K562 (cell line): ENCODE data around the gene BOLA1. TPM values are rescaled to one million over a fixed set of nuclear protein-coding genes. Genes with fewer than 3 reads are reported as not detected.
A peak's percentile ranks its signal among the peaks of the same experiment; 100 is the strongest.

Source experiments
- ATAC-seq: fragments of 200-7000 bp; cut with Tn5 transposase; 3 replicates; pipeline ENCODE4 v1.9.1; 2020; ENCODE audit warnings: moderate library complexity
- BruUV-seq: library from RNA; stranded (reverse); fragments of 400-500 nt; replicated peaks from 2 replicates; lab custom pipeline; 2021; lab: Mats Ljungman, UMichigan
- CTCF ChIA-PET: fragments of 300-600 bp; formaldehyde crosslinking; extraction: SDS; loops from one replicate; lab custom pipeline; 2021; ENCODE audit warnings: low intra/inter-chr PET ratio; lab: Yijun Ruan, JAX
- POLR2A ChIA-PET: fragments of 300-600, 350-650 bp; sonication (Branson Sonifier 250); formaldehyde crosslinking; extraction: SDS; loops from one replicate; lab custom pipeline; 2021; ENCODE audit warnings: antibody characterized with exemption, inconsistent platforms; lab: Yijun Ruan, JAX
- DNase-seq, 4 experiments: peaks; one replicate each; pipeline versions ENCODE4 v3.0.0 to v3.0.0-alpha.2; 2011 to 2018; ENCODE audit warnings: low spot score in 3 of 4, mixed read lengths in 3 of 4; ENCODE audit errors: extremely low read depth in 1 of 4
- FAIRE-seq: peaks from 2 replicates; lab custom pipeline; 2011; peaks lifted over from hg19 to GRCh38; lab: Jason Lieb, UNC
- H2AFZ ChIP-seq: 2 replicates; pipeline ENCODE4 v1.6.0; 2011; ENCODE audit warnings: low read depth, low read length, control low read depth, inconsistent platforms
- H3K27ac ChIP-seq: fragments of 200-600 bp; 3 replicates; pipeline ENCODE4 v1.8.0; 2011; ENCODE audit warnings: low read depth, mild to moderate bottlenecking, control low read depth, inconsistent platforms, low read length, moderate library complexity, mixed read lengths; ENCODE audit errors: extremely low read depth
- H3K27me3 ChIP-seq, 2 experiments: fragments of 300-600 bp in 1 of 2; 2 replicates in 1 of 2; 3 replicates in 1 of 2; pipeline versions ENCODE4 v1.6.0 to v1.8.0; 2011; ENCODE audit warnings: inconsistent platforms in 2 of 2, low read length in 2 of 2, mild to moderate bottlenecking in 1 of 2, mixed read lengths in 1 of 2, moderate library complexity in 1 of 2; ENCODE audit not compliant: control insufficient read depth in 2 of 2, insufficient read depth in 2 of 2
- H3K36me3 ChIP-seq: fragments of 300-600 bp; 3 replicates; pipeline ENCODE4 v1.8.0; 2011; ENCODE audit warnings: mild to moderate bottlenecking, low read length, inconsistent platforms; ENCODE audit not compliant: control insufficient read depth, insufficient read depth
- H3K4me1 ChIP-seq, 2 experiments: fragments of 200-600 bp in 1 of 2; replicated peaks in 1 of 2; 2 replicates in 1 of 2; 3 replicates in 1 of 2; pipeline versions ENCODE4 v1.5.1 to v1.8.0; 2011; ENCODE audit warnings: inconsistent platforms in 2 of 2, low read length in 2 of 2, mild to moderate bottlenecking in 1 of 2, mixed read lengths in 1 of 2, moderate library complexity in 1 of 2; ENCODE audit not compliant: control insufficient read depth in 2 of 2, insufficient read depth in 2 of 2
- H3K4me2 ChIP-seq: 2 replicates; pipeline ENCODE4 v1.6.1; 2011; ENCODE audit warnings: low read length, control low read depth, inconsistent platforms, mixed read lengths; ENCODE audit not compliant: insufficient read depth
- H3K4me3 ChIP-seq: fragments of 200-600 bp; sonication (generic), shearing (Covaris generic); 2 replicates; pipeline ENCODE4 v1.5.1; 2016; ENCODE audit warnings: control low read depth, inconsistent platforms
- H3K79me2 ChIP-seq: fragments of 200-600 bp; 3 replicates; pipeline ENCODE4 v1.8.0; 2011; ENCODE audit warnings: low read length, inconsistent platforms; ENCODE audit not compliant: control insufficient read depth, insufficient read depth
- H3K9ac ChIP-seq, 2 experiments: 2 replicates each; pipeline versions ENCODE4 v1.6.0 to v1.6.1; 2011; ENCODE audit warnings: low read depth in 2 of 2, low read length in 2 of 2, control low read depth in 1 of 2, inconsistent platforms in 1 of 2, mild to moderate bottlenecking in 1 of 2, mixed read lengths in 1 of 2; ENCODE audit not compliant: insufficient read depth in 1 of 2
- H3K9me1 ChIP-seq: one replicate; pipeline ENCODE4 v1.6.0; 2011; ENCODE audit warnings: inconsistent platforms, mild to moderate bottlenecking, low read length, moderate library complexity; ENCODE audit not compliant: control insufficient read depth, insufficient read depth
- H3K9me3 ChIP-seq: replicated peaks from 2 replicates; pipeline ENCODE4 v1.5.1; 2011; ENCODE audit warnings: low read depth, low read length, inconsistent platforms; ENCODE audit not compliant: control insufficient read depth, insufficient read depth
- H4K20me1 ChIP-seq: replicated peaks from 2 replicates; pipeline ENCODE4 v1.6.1; 2011; ENCODE audit warnings: low read length, inconsistent platforms, mixed read lengths; ENCODE audit not compliant: control insufficient read depth, insufficient read depth
- DEAF1 ChIP-seq: fragments of 450-650 bp; formaldehyde crosslinking; IDR thresholded peaks from 2 replicates; pipeline ENCODE4 v1.4.0; 2020; ENCODE audit warnings: mild to moderate bottlenecking, moderate library complexity
- ELF4 ChIP-seq: fragments of 450-650 bp; formaldehyde crosslinking; IDR thresholded peaks from 2 replicates; pipeline ENCODE4 v1.4.0; 2022; ENCODE audit warnings: missing genetic modification characterization
- GTF2F1 ChIP-seq: IDR thresholded peaks from 2 replicates; pipeline ENCODE4 v1.6.1; 2011; ENCODE audit warnings: low read depth, low read length, improper control_type of control experiment
- NR2C2 ChIP-seq, 2 experiments: fragments of 200-800 bp in 1 of 2; sonication (Bioruptor generic) in 1 of 2; sonication (generic) in 1 of 2; formaldehyde crosslinking in 1 of 2; IDR thresholded peaks; 2 replicates each; pipeline versions ENCODE4 v1.6.1 to v1.8.0; 2016 to 2022; ENCODE audit warnings: mild to moderate bottlenecking in 1 of 2, missing compliant biosample characterization in 1 of 2, missing genetic modification characterization in 1 of 2, missing genetic modification reagents in 1 of 2
- NRF1 ChIP-seq, 2 experiments: fragments of 450-650 bp; IDR thresholded peaks in 1 of 2; conservative IDR thresholded peaks in 1 of 2; 2 replicates each; pipeline ENCODE4 v1.6.1; 2014; ENCODE audit warnings: mild to moderate bottlenecking in 2 of 2
- SMARCA4 ChIP-seq: fragments of 450-650 bp; IDR thresholded peaks from 2 replicates; pipeline ENCODE4 v1.6.1; 2016
- TAF9B ChIP-seq: fragments of 450-650 bp; IDR thresholded peaks from 2 replicates; pipeline ENCODE4 v1.6.1; 2018; ENCODE audit warnings: mild to moderate bottlenecking; ENCODE audit not compliant: partially characterized antibody
- TEAD4 ChIP-seq, 2 experiments: sonication (generic) in 1 of 2; formaldehyde crosslinking in 1 of 2; IDR thresholded peaks; 2 replicates each; pipeline versions ENCODE4 v1.6.1 to v1.8.0; 2012 to 2022; ENCODE audit warnings: borderline replicate concordance in 1 of 2, inconsistent platforms in 1 of 2, low read length in 1 of 2, mild to moderate bottlenecking in 1 of 2, missing genetic modification reagents in 1 of 2
- XRCC3 ChIP-seq: fragments of 450-650 bp; IDR thresholded peaks from 2 replicates; pipeline ENCODE4 v1.6.1; 2017; ENCODE audit warnings: mild to moderate bottlenecking, moderate library complexity
- WGBS: fragments of 100-300 bp; shearing (Covaris generic); methylation state at CpG from one replicate; pipeline ENCODE4 v1.1.6; 2016; ENCODE audit warnings: low coverage, mixed read lengths; ENCODE audit not compliant: insufficient coverage; ENCODE audit errors: missing lambda C conversion rate; 5-methylcytosine and 5-hydroxymethylcytosine counted together
- in situ Hi-C: fragments of 300-500 bp; cut with MboI; formaldehyde crosslinking; loops from 4 replicates; pipeline ENCODE4 v1.15.0; 2018; ENCODE audit warnings: inconsistent platforms, mixed read lengths
- intact Hi-C: fragments of 100-400 bp; cut with micrococcal nuclease; formaldehyde crosslinking; loops from 2 replicates; pipeline ENCODE4 v1.14.2; 2022
- polyA plus RNA-seq, 8 experiments: library from polyadenylated mRNA; depleted of rRNA in 4 of 8; stranded (reverse) in 5 of 8; unstranded in 3 of 8; fragments of >200 nt; fragmentation: Nextera tagmentation in 2 of 8; fragmentation: Illumina TruSeq in 1 of 8; extraction: Ambion mirVana in 2 of 8; extraction: Trizol in 1 of 8; gene quantifications; 2 replicates each; pipeline versions ENCODE4 v1.2.1 to v1.2.3, GENCODE V29; 2011 to 2014; ENCODE audit warnings: inconsistent platforms in 1 of 8, missing spikeins in 1 of 8
- total RNA-seq, 7 experiments: library from RNA; depleted of rRNA in 6 of 7; stranded (reverse); fragments of >200 nt in 6 of 7; fragmentation: Illumina TruSeq in 2 of 7; extraction: Trizol in 2 of 7; gene quantifications; 2 replicates each; pipeline versions ENCODE4 v1.2.1 to v1.2.3, GENCODE V29; 2011 to 2021; ENCODE audit warnings: low replicate concordance in 1 of 7
- TF ChIP-seq, protein P1 (sequence below): fragments of 150-350 bp; conservative IDR thresholded peaks from 2 replicates; pipeline ENCODE4 v1.6.1; 2014; ENCODE audit warnings: low read length

The BOLA1 gene
- total and polyA plus RNA-seq, 9 of the 15 experiments (the other 6 are each of a cell fraction or from before 2014, with no cell fraction given), result 0.18 to 1.2 (median 0.40) TPM; not detected in 2

DNA sequence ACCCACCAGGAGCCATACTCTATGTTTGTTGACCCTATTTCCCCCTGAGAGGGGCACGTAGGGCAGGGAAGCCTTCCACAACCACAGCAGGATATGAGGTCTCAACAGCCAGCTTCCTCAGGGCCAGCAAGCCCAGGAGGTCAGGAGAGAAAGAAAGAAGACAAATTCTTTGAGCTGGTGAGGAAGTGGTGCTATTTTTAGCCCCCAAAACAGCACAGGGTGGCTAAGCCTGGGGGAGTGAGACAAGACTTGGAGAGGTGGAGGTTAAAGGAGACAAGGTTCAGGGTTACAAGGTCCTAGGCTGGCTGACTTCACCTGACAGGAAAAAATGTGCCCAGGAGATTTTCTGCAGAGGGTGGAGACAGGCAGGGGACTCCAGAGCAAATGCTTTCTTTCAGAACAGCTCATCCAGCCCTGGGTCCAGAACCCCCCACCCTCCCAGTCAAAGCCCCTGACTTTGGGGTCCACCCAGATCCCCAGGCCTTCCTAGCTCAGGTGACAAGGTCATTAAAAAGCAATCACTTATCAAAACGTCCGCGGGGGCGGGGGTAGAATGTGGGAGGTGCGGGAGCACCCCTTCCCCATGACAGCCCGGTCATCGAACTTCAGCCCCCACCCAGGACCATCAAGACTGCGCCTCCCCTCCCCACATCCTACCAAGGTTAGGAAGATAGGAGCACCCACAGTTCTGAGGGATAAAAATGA lies 17.0 kb downstream of the BOLA1 start (continued):
- TF ChIP-seq NR2C2 (CRISPR knock-in tag; IDR thresholded peaks at IDR 0.05), result no peak
- peak; percentile 34; the same call in 1 of the 2 replicates for TF ChIP-seq NR2C2 (tag; IDR thresholded peaks at IDR 0.05)
- TF ChIP-seq TEAD4 (IDR thresholded peaks at IDR 0.05; ENCODE audit: low read length), result 0 out of 2 replicates have a peak, but pooled peaks have one; percentile 6
- no peak for TF ChIP-seq TEAD4 (CRISPR knock-in tag; IDR thresholded peaks at IDR 0.05; ENCODE audit: borderline replicate concordance)
- TF ChIP-seq, protein P1, sequence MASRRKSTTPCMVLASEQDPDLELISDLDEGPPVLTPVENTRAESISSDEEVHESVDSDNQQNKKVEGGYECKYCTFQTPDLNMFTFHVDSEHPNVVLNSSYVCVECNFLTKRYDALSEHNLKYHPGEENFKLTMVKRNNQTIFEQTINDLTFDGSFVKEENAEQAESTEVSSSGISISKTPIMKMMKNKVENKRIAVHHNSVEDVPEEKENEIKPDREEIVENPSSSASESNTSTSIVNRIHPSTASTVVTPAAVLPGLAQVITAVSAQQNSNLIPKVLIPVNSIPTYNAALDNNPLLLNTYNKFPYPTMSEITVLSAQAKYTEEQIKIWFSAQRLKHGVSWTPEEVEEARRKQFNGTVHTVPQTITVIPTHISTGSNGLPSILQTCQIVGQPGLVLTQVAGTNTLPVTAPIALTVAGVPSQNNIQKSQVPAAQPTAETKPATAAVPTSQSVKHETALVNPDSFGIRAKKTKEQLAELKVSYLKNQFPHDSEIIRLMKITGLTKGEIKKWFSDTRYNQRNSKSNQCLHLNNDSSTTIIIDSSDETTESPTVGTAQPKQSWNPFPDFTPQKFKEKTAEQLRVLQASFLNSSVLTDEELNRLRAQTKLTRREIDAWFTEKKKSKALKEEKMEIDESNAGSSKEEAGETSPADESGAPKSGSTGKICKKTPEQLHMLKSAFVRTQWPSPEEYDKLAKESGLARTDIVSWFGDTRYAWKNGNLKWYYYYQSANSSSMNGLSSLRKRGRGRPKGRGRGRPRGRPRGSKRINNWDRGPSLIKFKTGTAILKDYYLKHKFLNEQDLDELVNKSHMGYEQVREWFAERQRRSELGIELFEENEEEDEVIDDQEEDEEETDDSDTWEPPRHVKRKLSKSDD, result no peak

DNA sequence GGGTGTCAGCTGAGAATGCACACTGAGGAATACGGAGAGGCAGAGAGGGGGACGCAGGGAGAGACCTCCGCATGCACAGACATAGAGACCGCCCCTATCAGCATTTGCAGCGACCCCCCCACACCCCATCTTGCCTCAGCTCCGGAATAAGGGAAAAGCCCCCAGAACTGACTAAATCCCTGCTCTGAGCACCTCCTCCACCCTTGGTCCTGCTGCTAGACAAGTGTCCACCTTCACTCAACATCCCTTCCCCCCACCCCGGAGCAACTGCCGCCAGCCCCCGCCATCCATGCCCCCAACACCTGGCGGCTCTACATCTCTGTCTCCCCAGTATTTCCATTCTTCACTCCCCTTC lies 17.5 kb downstream of the BOLA1 start:
- Histone ChIP-seq H3K36me3 (peaks cover 4% of the 10 kb centered on the region; the same call in 1 of the 3 replicates), H3K9me3 (no peaks in the 10 kb centered on the region), H3K79me2 (no peaks in the 10 kb centered on the region), H3K9me1 (no peaks in the 10 kb centered on the region), H3K9ac (peak overlapping the region in 1 of 2 experiments; percentile 41; a peak in 1 of 4 replicates), H3K4me1 (peaks cover 15 to 26% of the 10 kb centered on the region in 2 experiments), H3K4me2 (no peak overlapping the region), H3K4me3 (no peak overlapping the region), H3K27me3 (no peaks in the 10 kb centered on the region), H2AFZ (no peak overlapping the region), H4K20me1 (0 out of 2 replicates have a peak, but pooled peaks cover 3% of the 10 kb centered on the region), H3K27ac (no peak overlapping the region)
- FAIRE-seq (no peak), DNase-seq (no peak), ATAC-seq (no peak)
- POLR2A ChIA-PET, result interaction anchor here (1.5 to 3.3 kb wide), 3 partner anchors 8 to 29 kb away, joined by 5 to 31 read pairs (median 6); a partner anchor contains a TSS
- in situ Hi-C loops, result no loop called here
- BruUV-seq, result no TSS peak
- intact Hi-C loops, result no loop called here
- CTCF ChIA-PET, result no interaction called here
- 44% methylated on average over 6 of the region's 10 CpGs for WGBS
- TF ChIP-seq DEAF1 (no peak), GTF2F1 (no peak), NRF1 (conservative IDR thresholded peaks at IDR 0.05 in 1 of 2, IDR thresholded peaks at IDR 0.05 in 1 of 2) (no peak), ELF4 (CRISPR knock-in tag) (no peak), XRCC3 (no peak), TAF9B (no peak), SMARCA4 (no peak)
